Measurements from ENCODE around the gene UNCX. TPM values are rescaled to one million over a fixed set of nuclear protein-coding genes. Genes with fewer than 3 reads are reported as not detected.

Gene UNCX
- polyA plus RNA-seq, 1 donor: not detected

GRCh38 chr7:1218541-1219165, 14.0 kb upstream of the UNCX start:
- no peak for DNase-seq

- no peak for DNase-seq
Measured at GRCh38 chr7:1219498-1219897, 13.2 kb upstream of the UNCX start.

GRCh38 chr7:1220000-1220726, 12.5 kb upstream of the UNCX start:
- no peak for DNase-seq

- DNase-seq: no peak
Measured at GRCh38 chr7:1220977-1221745, 11.5 kb upstream of the UNCX start.

- DNase-seq: no peak
Measured at GRCh38 chr7:1223196-1223981, 9.3 kb upstream of the UNCX start.

GRCh38 chr7:1224086-1224716, 8.5 kb upstream of the UNCX start:
- no peak for DNase-seq

- no peak for DNase-seq
Measured at GRCh38 chr7:1225030-1225429, 7.6 kb upstream of the UNCX start.

GRCh38 chr7:1225441-1226185, 7.1 kb upstream of the UNCX start:
- no peak for DNase-seq

GRCh38 chr7:1226186-1226901, 6.3 kb upstream of the UNCX start:
- no peak for DNase-seq

- DNase-seq: no peak
Measured at GRCh38 chr7:1227071-1227804, 5.4 kb upstream of the UNCX start.

- no peak for DNase-seq
Measured at GRCh38 chr7:1227814-1228544, 4.7 kb upstream of the UNCX start.

- no peak for DNase-seq
Measured at GRCh38 chr7:1228545-1229201, 4.0 kb upstream of the UNCX start.

GRCh38 chr7:1229202-1229947, 3.3 kb upstream of the UNCX start:
- no peak for DNase-seq

GRCh38 chr7:1229956-1230355, 2.7 kb upstream of the UNCX start:
- DNase-seq: no peak

GRCh38 chr7:1230411-1231213, 2.1 kb upstream of the UNCX start:
- no peak for DNase-seq

GRCh38 chr7:1231214-1232102, 1.2 kb upstream of the UNCX start:
- DNase-seq: no peak

Measured in hindlimb muscle (tissue), 1 donor.